Neural progenitor cell (in vitro differentiated cells): ENCODE data around the gene PARD3B.

Source experiments
- EZH2 ChIP-seq: fragments of 200-600 bp; sonication (generic); IDR thresholded peaks from 2 replicates; pipeline ENCODE4 v1.6.1; 2017; ENCODE audit warnings: antibody characterized with exemption, mild to moderate bottlenecking, moderate library complexity
- TF ChIP-seq, protein P1 (sequence below): fragments of 200-600 bp; sonication (generic); IDR thresholded peaks from 2 replicates; pipeline ENCODE4 v1.5.1; 2017; ENCODE audit warnings: antibody characterized with exemption, mild to moderate bottlenecking

DNA sequence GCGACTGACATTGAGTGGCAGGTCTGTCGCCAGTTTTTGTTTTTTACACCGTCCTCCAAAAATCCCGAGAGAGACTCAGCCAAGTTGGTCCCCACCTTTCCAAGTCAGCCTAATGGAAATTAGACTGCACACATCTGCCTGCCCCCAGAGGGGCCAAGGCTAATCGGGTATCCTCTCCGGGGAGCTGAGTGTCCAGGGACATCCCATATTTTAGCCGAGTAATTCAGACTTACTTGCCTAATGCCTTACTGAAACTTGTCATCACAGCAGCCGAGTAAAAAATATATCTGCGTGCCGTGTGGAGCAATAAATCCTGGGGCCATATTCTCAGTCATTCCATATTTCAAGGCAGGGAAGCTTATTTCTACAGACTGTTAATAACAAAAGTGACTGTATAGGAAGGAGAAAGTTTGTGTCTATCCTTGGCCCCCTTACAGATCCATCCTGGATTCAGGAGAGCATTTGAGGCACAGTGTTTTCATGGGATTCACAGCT is 1098.2 kb downstream of the PARD3B start:
- TF ChIP-seq, protein P1, sequence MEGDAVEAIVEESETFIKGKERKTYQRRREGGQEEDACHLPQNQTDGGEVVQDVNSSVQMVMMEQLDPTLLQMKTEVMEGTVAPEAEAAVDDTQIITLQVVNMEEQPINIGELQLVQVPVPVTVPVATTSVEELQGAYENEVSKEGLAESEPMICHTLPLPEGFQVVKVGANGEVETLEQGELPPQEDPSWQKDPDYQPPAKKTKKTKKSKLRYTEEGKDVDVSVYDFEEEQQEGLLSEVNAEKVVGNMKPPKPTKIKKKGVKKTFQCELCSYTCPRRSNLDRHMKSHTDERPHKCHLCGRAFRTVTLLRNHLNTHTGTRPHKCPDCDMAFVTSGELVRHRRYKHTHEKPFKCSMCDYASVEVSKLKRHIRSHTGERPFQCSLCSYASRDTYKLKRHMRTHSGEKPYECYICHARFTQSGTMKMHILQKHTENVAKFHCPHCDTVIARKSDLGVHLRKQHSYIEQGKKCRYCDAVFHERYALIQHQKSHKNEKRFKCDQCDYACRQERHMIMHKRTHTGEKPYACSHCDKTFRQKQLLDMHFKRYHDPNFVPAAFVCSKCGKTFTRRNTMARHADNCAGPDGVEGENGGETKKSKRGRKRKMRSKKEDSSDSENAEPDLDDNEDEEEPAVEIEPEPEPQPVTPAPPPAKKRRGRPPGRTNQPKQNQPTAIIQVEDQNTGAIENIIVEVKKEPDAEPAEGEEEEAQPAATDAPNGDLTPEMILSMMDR: no peak
- no peak for TF ChIP-seq EZH2
